Type B pancreatic cell (in vitro differentiated cells): ENCODE data around the gene ERI2. TPM values are rescaled to one million over a fixed set of nuclear protein-coding genes. Genes with fewer than 3 reads are reported as not detected.

ENCODE experiments used
- DNase-seq: peaks from one replicate; pipeline ENCODE4 v3.0.0; 2021; ENCODE audit warnings: mixed read lengths; ENCODE audit not compliant: unreplicated experiment; ENCODE audit errors: extremely low spot score
- H3K27ac Mint-ChIP-seq: 2 replicates; pipeline ENCODE4 v1.8.0; 2021; ENCODE audit warnings: mild to moderate bottlenecking, mixed read lengths
- H3K27me3 Mint-ChIP-seq: 2 replicates; pipeline ENCODE4 v1.8.0; 2021; ENCODE audit warnings: mixed read lengths
- H3K36me3 Mint-ChIP-seq: 2 replicates; pipeline ENCODE4 v1.8.0; 2021; ENCODE audit warnings: mixed read lengths
- H3K4me1 Mint-ChIP-seq: one replicate; pipeline ENCODE4 v1.8.0; 2021; ENCODE audit warnings: mixed read lengths; ENCODE audit not compliant: unreplicated experiment
- H3K4me3 Mint-ChIP-seq: 2 replicates; pipeline ENCODE4 v1.8.0; 2021; ENCODE audit warnings: mild to moderate bottlenecking, mixed read lengths
- H3K9me3 Mint-ChIP-seq: 2 replicates; pipeline ENCODE4 v1.8.0; 2021; ENCODE audit warnings: mixed read lengths
- CTCF ChIP-seq: fragments of 200-600 bp; sonication (generic); conservative IDR thresholded peaks from 2 replicates; pipeline ENCODE4 v1.5.0; 2021; ENCODE audit warnings: antibody characterized with exemption, mild to moderate bottlenecking
- long read RNA-seq: library from polyadenylated mRNA; unstranded; transcript quantifications from one replicate; pipeline ENCODE4 v2.0.0, GENCODE V29; 2020
- total RNA-seq: library from RNA; stranded (reverse); gene quantifications from 2 replicates; pipeline ENCODE4 v1.2.1, GENCODE V29; 2021; ENCODE audit warnings: low replicate concordance

ERI2 gene
- 27.7 and 35.9 TPM in 2 replicates for total RNA-seq
- long read RNA-seq, transcript ERI2-215 (9 exons, 2,646 nt) = major isoform, 13 of 42 reads
- long read RNA-seq, partial matches to known transcripts = 8 of 42 reads
- long read RNA-seq, other reads (novel, unspliced or antisense) = 16 of 42 reads

- H3K4me1 Mint-ChIP-seq = peaks cover 5% of the 10 kb centered on the region
- H3K4me3 Mint-ChIP-seq = peak within 1 kb of the TSS; percentile 97
- TF ChIP-seq CTCF = peak; percentile 62
- H3K9me3 Mint-ChIP-seq = no peaks in the 10 kb centered on the region
- no peaks in the 10 kb centered on the region for H3K27me3 Mint-ChIP-seq
- H3K27ac Mint-ChIP-seq = peak within 1 kb of the TSS; percentile 94
- no peaks in the 10 kb centered on the region for H3K36me3 Mint-ChIP-seq
- peak; percentile 94 for DNase-seq
These were observed at the start of gene ERI2, which contains the start of gene REXO5 for GRCh38 chr16:20806168-20807050. Gene ERI2, minus strand, starts transcription at chr16:20806472. Its CDS starts 42 bp downstream, at chr16:20806430. Gene REXO5, plus strand, starts transcription at chr16:20806527. Its CDS starts 427 bp downstream, at chr16:20806954.

- no peak overlapping the region for H3K27ac Mint-ChIP-seq
- no peak for TF ChIP-seq CTCF
- H3K4me1 Mint-ChIP-seq = peaks cover 5% of the 10 kb centered on the region
- H3K27me3 Mint-ChIP-seq = no peaks in the 10 kb centered on the region
- no peaks in the 10 kb centered on the region for H3K9me3 Mint-ChIP-seq
- H3K36me3 Mint-ChIP-seq = peaks cover 19% of the 10 kb centered on the region
- no peak overlapping the region for H3K4me3 Mint-ChIP-seq
- DNase-seq = no peak
These were observed 48.7 kb upstream of the ERI2 start for GRCh38 chr16:20854963-20855362.

GRCh38 chr16:20853981-20854620 is 47.8 kb upstream of the ERI2 start:
- no peak for TF ChIP-seq CTCF
- Mint-ChIP-seq H3K9me3 (no peaks in the 10 kb centered on the region), H3K27ac (no peak overlapping the region), H3K4me3 (no peak overlapping the region), H3K27me3 (no peaks in the 10 kb centered on the region), H3K36me3 (peaks cover 13% of the 10 kb centered on the region), H3K4me1 (peaks cover 5% of the 10 kb centered on the region)
- DNase-seq = no peak

- peaks cover 5% of the 10 kb centered on the region for H3K4me1 Mint-ChIP-seq
- DNase-seq = no peak
- TF ChIP-seq CTCF = no peak
- no peaks in the 10 kb centered on the region for H3K27me3 Mint-ChIP-seq
- H3K9me3 Mint-ChIP-seq = no peaks in the 10 kb centered on the region
- H3K4me3 Mint-ChIP-seq = no peak overlapping the region
- H3K27ac Mint-ChIP-seq = no peak overlapping the region
- H3K36me3 Mint-ChIP-seq = peaks cover 13% of the 10 kb centered on the region
These were observed 46.9 kb upstream of the ERI2 start for GRCh38 chr16:20853143-20853542.

- no peaks in the 10 kb centered on the region for H3K27me3 Mint-ChIP-seq
- DNase-seq = no peak
- peaks cover 5% of the 10 kb centered on the region for H3K4me1 Mint-ChIP-seq
- H3K36me3 Mint-ChIP-seq = peaks cover 12% of the 10 kb centered on the region
- H3K4me3 Mint-ChIP-seq = no peak overlapping the region
- no peak for TF ChIP-seq CTCF
- peak overlapping the region; percentile 75 for H3K27ac Mint-ChIP-seq
- H3K9me3 Mint-ChIP-seq = no peaks in the 10 kb centered on the region
These were observed 45.3 kb upstream of the ERI2 start for GRCh38 chr16:20851601-20852000.
